ENCODE data around the gene TFPI2.

TFPI2 gene

DNA sequence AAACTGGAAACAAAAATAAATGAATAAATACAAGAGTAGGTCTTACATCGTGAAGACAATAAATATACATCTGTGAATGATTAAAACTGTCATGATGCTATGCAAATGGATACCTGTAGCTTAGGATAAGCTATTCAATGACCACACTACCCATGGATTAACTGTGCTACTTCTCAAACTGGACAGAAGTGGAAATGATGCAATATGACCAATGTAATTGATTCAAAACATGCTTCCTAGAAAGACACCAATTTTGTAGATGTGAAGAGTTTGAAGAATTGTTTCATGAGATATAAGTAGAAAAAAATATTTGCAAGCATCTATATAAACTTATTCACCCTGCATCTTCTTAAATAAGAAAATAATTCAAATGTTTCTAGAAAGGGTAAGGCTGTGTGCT lies 36.1 kb downstream of the TFPI2 start:
- no peak for DNase-seq (ENCODE audit: low spot score)

DNA sequence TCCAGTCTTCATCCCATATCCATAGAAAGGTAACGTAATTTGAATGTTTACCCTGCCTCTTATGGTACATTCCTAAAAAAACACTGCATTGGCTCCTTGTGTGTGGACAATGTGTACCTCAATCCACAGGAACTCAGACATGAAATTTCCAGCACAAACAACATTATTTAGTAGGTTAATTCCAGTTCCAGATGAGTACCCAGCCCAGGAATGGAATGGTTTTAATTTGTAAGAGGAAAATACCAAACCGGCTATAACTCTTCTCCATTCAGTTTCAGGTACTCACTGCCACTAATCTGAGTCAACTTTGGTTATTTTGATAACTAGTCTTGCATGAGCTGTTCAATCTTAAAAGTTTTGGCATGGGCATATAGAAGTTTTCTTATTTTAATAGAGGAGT lies 39.0 kb downstream of the TFPI2 start:
- no peak for DNase-seq (ENCODE audit: low spot score)

DNA sequence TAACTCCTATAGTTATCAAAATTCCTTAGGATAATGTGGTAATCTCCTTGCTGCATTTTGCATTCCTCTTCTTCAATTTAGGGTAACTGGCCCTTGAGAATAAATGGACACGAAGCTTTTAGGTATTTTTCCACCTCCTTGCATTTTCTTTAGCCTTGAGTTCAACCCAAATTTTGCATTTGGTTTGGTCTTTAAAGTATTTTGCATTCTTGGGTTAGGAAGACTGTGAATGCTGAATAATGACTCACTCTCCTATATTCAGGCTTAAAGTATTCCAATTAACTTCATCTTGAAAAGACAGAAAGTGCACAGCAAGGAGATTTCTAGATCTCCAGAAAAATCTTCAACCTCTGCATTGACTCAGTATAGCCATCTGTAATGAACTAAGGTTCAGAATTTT lies 47.3 kb downstream of the TFPI2 start:
- no peak for DNase-seq (ENCODE audit: low spot score)

DNA sequence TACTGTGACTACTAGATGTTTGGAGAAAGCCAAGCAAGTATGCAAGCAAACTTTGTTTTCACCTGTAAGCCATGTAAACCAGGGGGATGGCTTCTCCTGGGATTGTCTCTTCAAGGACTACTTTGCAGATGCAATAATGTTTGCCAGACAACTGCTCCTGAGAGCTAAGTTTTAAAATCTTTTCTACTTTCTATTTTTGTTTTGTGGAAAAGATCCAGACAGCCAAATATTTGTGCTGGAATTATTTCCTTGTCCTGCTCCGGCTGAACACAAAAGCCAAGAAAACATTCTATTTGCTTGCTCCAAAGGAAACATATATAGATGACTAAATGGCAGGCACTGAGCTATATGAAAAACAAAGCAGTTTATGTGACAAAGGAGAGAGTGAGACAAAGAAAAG lies 51.6 kb downstream of the TFPI2 start:
- DNase-seq (ENCODE audit: low spot score): no peak

DNA sequence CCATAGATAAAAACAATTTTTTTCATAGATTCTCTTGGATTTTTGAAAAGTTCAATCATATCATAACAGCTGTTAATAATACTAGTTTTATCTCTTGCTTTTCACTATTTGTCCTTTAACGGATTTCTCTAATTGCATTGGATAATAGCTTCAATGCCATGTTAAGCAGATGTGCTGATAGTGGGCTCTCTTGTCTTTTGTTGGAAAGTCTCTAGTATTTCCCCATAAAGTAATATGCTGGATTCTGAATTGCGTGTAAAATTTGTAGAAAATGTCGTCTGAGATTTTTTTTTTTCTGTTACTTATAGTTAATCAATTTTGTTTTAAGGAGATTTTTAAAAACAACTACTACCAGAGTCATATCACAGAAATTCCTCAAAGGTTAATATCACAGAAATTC lies 53.3 kb downstream of the TFPI2 start:
- DNase-seq (ENCODE audit: low spot score): no peak

DNA sequence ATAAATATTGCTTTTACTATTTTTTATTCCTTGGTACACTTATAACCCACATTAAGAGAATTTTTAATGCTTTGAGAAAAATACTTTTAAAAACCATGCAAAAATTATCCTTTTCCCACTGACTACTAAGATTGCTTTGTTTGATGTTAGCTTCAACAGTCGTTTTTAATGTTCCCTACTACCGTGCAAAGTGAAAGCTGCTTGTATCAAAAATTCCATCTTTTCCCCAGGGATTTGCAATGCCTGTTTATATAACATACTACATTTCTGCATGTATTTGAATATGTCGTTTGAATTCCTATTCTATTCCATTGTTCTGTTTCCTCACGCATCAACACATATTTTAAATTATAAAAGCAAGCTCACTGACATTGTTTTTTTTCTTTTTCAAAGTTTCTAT lies 54.4 kb downstream of the TFPI2 start:
- no peak for DNase-seq (ENCODE audit: low spot score)

DNA sequence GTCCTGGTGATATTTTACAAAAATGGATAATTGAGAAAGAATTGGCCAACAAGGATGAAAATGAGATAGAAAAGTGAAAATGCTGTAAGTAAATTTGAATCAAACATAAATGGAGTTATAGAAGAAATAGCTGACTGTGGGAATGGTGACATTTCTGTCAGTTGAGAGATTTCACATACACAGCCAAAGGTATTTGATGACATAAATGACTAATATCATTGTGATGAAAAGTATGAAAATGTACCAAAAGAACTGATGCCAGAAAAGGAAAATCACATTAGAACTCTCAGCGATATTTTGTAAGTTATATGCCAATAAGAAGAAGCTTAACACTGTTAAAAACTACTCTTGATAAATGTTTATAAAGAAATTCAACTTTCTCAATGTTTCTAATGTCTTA lies 54.9 kb downstream of the TFPI2 start:
- DNase-seq (ENCODE audit: low spot score): no peak
